ENCODE data around the gene KCNIP4.

KCNIP4 gene

DNA sequence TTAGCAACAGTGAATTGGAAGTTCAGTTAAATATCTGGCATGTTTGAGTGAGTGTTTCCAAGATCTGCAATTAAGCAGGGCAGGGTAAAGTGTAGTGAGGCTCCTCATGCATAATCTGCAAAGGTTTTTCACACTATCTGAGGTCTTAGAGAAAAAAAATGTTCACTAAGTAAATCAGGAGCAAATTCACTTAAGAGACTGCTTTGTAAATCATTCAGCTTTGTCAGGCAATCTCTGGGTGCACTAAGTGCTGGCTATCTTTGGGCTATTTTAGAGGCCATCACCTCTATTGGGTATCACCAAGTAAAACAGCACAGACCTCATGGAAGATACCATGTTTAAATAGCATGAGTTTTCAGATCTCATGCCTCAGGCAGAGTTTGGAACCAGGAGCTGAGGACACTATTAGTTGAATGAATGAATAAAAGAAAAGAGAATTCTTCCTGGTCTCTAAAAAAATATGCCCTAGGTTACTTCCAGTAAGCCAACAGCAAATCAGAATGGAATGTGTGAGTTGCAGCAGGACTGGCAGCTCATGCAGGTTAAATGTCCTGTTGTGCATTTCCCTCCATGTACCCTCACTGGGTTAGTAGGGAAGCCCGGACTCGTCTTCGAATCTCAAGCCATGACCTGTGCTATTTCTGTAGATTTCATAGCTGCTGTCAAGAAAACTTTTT is 195.3 kb downstream of the KCNIP4 start:
- no peak for DNase-seq

DNA sequence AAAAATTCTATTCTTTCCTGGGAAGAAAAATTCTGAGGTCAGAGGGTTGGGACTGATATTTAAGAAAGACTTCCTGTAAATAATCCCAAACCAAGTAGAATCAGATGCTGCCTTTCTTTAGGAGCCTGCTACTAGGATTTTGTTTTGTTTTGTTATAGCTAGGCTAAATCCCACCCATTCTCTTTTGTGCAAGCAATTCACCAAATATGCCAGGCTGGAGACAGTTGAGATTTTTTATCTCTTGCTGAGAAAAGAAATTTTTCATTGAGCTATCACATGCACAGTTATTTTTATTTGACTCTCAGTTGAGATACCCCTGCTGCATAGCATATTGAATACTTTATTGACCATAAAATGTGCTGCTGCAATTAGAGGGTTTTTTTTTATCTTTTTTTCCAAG is 196.0 kb downstream of the KCNIP4 start:
- no peak for DNase-seq

DNA sequence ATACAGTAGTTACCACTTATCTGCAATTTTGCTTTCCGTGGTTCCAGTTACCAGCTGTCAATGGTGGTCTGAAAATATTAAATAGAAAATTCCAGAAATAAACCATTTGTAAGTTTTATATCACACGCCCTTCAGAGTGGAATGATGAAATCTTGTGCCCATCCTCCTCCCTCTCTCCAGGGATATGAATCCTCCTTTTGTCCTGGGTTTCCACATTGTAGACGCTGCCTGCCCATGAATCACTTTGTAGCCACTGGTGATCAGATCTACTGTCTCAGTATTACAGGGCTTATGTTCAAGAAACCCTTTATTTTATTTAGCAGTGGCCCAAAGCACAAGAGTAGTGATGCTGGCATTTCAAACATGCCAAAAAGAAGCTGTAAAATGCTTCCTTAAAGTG is 198.6 kb downstream of the KCNIP4 start:
- no peak for DNase-seq

DNA sequence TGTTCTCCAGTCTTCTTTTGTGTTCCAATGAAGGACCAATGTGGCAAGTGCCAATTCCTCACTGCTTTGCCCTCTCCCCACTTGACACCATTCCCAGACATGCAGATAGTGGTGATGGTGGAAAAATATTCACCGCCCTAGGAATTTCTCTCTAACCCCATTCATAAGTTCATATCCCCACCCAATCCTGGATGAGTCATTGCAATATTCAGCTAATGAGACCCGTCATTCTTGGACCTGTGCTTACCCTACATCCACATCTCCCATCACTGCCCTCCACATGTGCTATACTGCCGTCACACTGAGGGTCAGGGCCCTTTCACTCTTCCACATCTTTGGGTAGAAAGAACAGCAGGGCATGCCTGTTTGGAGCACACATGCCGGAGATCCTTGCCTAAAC is 199.2 kb downstream of the KCNIP4 start:
- DNase-seq: no peak

DNA sequence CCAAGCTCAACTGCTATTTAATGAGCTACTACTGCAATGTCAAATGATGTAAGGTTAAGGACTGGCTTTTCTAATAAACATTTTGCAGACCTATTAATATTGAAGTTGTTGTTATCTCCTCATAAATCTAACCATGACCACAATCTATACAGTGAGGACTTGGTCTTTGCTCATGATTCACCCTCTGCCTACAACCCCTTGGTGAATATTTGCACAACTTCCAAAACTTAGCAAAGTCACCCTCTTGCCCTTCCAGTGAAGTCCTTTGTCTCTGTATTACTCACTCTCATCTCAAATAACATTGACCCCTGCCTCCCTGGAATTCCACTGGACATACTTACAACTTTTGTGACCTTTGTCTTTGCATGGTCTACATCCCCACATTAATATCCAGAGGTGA is 204.5 kb downstream of the KCNIP4 start:
- no peak for DNase-seq

DNA sequence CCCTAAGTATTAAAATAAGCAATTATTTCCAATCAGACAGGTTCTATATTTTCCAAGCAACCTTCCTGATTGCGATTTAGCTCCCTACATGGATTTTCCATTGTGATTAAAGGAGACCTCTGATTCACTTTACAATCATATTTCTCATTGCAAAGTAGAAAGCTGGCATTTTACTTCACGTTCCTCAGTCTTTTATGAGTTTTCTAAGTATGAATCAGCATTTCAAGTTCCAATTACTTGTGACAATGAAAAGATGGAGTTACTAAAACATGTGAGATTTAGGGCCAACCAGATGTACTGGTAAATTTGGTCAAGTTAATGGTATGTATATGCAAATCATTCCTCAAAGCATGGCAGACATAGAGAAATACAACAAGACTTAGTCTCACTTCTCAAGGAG is 206.2 kb downstream of the KCNIP4 start:
- no peak for DNase-seq

DNA sequence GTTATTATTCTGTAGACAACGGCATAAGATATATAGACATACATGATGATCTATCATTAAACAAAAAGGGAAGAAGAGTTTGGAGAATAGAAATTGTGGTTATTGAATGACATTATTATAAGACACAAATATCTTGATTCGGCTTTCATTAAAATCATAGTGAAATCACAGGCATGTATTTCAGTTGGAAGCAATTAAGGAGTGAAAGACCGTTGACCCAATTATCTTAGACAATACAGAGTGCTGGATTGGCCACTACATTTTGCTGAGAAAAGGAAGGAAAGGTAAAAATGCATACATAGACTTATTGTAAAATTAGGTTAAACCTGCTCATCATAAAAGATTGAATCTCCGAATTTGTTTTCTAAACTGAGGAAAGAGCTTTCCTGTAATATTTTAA is 209.8 kb downstream of the KCNIP4 start:
- no peak for DNase-seq

DNA sequence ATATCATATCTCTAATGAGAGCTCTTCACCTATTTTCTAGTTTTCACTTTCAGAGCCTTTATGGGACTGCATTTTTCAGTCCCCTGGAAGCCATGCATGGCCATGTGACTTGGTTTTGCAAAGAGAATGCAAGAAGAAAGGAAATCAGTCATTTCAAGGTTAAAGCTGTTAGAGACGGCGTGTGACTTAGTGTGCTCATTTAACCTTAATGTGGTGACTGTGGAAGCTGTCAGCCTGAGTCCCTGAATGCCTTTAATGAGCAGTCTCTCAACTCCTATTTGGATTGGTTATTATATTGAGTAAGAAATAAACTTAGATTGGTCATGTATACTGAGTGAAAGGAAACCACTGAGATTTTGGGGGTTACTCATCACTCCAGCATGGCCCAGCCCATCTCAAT is 212.7 kb downstream of the KCNIP4 start:
- no peak for DNase-seq

DNA sequence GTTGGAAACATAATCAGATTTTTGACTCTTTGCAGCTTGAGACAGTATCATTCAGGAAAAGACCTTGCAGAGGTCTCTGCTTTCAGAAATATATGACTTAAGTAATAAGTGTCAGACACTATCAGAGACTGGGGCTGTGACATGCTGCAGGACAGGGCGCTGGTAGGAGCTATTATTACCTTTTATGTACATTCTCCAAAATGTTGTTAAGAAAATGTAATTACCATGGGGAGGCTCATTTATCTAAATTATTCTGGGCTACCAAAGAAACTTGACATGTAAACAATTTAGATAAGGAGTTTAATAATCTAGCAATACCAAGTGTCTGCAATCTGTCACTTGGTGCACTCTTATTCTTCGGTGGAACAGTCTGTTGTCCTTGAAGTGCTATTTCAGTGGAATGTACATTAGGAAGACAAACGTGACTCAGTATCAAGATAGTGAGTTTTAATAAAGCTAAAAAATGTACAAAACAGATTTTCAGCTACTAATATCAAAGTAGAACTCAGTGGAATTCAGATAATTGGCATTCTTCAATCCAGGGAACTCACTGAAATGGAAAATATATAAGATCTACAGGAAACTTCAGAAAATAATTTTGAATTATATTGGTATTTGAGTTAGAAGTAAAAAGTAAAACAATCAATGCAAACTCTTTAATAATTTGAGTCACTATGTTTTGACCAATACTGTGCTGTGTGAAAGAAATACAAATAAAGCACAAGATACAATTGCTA is 214.5 kb downstream of the KCNIP4 start:
- DNase-seq: no peak

DNA sequence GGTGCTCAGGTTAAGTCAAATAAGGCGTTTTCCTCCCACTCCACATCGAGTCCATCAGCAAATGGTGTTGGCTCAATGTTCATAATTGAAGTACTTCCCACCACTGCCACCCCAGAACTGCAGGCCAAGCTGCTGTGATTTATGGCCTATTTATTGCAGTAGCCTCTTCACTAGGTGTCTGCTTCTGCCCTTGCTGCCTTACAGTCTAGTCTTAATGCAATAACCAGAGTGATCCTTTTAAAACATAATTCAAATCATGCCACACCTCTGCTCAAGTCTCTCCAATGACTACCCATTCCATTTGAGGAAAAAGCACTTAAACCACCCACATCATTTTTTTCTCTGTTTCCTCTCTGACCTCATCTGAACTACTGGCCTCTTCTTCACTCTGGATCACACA is 220.3 kb downstream of the KCNIP4 start:
- no peak for DNase-seq

DNA sequence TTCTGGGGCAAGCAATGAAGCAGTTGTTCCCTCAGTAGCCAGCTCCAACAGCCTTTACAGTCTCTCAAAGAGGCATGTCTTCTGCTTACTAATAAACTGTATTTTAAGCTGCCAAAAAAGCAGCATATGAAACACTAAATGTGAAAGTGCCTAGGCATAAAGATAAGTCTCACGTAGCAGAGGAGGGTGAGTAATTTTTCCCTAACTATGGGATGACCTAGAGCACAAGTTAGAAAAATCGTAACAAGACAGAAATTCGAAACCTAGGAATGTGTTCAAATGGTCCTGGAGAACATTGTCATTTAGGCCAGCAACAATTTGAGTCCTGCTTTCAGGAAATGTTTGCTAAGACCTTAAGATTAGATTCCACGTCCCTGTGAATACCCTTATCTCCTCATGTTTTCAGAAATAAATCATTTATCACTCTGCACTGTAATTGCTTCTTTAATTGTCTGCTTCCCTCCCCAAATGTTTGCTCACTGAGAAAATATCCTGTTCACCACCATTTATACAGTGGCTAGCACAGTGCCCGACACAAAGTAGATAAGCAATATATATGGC is 222.2 kb downstream of the KCNIP4 start:
- DNase-seq: no peak

DNA sequence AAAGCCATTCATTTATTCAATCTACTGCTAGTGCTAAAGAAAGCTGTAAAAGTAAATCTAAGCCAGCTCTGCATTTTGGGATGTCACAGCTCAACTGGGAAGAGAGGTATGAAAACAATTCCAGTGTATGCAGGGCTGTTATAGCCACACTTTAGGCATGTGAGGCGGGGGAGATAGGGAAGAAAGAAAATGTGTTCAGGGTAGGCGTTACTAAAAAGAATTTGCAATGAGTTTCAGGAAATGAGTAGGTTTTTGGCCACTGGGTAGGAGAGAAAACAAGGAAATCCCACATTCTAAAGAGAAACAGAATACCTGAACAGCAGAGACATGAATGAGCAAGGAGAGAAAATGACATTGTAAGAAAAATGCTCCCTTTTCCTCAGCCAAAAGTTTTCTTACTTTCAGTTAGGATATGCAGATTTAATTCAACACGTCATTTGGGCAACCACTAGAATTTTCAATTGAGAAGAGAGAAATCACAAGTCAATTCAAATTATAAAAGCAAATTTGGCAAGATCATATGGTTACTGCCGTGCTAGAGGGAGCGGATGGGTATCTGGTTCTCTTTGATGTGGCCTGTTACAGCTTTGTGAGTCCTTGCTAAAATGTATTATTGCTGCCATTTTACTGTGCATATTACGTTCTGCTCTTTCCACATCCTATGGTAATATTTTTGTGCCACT is 226.3 kb downstream of the KCNIP4 start:
- DNase-seq: no peak

DNA sequence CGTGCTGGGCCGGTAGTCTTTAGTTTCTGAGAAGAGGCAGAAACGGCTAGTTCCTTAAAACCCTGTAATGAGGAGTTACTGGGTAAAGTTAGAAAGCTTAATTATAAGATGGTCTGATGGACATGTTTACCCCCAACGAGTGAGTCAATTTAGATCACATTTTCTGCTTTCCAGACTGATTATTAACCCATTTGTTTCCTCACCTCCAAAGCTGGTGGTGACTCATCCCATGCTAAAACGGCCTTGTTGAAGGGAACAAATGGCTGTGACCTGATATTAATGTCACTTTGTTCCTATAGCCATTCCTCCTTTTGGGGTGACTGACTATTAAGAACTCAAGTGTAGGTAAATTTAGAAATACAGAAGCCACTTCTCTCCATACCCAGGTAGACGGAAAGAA is 232.0 kb downstream of the KCNIP4 start:
- DNase-seq: no peak

DNA sequence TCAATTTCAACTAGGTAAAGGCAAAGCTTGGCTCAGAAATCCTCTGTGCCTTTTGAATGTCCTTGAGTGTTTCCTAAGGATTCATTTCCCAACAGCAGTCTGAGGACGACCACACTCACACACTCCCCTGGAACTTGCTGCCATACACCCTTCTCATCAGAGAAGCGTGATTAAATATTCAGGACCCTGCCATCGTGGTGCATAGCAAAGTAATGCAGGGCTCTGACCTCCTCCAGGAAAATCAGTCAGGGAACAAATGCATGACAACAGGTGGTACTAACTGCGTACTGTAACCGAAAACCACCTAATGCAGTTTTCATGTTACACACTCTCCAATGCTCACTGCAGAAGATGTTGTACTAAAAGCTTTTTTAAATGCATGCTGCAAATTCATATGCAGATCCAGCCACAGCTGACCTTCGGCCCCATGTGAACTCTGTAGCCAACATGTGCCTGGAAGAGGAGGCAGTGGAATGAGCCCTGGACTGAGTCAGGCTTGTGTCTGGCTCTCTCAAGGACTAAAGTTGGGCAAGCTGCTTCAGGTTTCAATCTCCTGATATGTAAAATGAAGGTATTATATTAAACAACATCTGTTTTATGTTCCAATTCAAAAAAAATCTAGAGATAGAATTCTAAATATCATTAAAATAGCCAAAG is 238.3 kb downstream of the KCNIP4 start:
- DNase-seq: no peak

DNA sequence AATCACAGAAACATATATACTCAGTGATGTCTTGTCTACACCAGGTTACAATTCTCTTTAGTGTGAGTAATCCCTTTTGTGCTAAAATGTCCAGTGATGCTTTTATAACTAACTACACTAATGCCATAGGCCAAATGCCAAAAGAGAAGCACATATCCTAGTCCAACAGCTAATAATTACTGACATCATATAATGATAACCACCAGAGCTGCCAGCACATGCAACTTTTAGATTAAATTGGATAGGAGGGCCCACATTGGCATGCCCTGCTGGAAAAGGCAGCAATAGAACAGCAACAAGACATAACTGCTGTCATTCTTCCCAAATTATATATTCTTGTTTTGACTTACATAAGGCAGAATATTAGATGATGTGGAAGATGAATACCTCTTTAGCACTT is 238.8 kb downstream of the KCNIP4 start:
- no peak for DNase-seq

DNA sequence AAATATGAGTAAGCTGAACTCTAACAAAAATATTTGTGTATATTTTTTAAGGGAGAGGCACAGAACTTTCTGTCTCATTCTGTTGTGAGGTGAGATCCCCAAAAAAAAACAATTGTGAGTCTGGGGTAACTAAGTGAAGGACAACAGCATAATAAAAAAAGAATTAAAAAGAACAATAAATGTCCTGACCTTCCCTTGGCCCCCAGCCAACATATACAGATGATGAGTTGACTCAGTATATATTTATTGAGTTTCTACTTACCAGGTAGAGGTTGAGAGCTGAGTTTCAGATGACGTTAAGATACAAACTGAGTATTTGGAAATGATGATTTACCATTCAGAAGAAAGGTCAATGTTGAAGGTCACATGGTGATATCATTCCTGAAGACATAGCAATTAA is 239.5 kb downstream of the KCNIP4 start:
- no peak for DNase-seq

DNA sequence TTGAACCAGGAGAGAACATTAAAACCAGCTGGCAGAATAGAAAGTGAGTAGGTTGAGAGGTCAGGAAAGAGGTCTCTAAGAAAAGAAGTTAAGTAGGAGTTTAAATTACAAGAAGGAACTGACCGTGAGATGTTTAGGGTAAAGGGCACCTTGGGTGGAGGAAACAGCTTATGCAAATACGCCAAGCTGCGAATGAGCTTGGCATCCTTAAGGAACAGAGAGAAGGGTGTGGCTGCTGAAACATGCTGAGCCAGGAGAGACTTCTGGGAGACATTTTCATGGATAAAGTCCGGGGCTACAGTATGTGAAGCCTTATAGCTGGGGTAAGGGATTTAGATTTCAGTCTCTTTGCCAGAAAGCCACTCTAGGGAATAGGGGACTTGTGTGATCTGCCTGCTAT is 249.1 kb downstream of the KCNIP4 start:
- DNase-seq: no peak

DNA sequence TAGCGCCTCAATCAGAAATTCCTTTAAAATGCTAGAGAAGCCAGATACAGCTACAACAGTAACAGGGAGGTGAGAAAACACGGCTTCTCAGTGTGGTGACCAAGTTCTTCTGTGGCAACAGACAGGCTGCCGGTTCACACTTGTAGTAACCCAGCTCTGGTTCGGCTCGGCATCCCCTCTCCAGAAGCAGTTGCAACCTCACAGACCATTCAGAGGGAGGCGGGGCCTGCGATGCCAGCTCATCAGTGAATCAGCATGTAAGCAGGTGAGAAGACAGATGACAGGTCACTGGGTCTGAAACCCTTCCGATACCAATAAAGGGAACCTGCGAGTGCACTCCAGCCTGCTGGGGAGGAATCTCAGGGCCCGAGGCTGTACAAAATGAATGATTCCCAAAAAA is 251.0 kb downstream of the KCNIP4 start:
- no peak for DNase-seq

DNA sequence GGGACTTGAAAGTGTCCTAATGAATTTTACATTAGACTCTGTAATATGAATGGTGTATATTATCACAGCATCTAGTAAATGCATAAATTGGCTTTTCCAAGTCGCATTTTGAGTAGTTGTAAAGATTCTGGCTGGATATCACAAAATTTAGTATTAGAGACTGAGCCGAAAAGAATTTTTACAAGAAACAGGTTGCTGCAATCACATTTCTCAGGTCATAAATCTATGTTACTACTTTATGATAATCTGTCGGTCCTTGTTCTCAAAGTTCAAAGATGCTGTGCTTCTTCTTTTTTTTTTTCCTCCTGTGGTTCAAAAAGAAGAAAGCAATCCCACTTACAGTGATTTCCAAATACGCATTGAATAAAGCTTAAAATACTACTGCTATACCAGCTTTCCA is 253.4 kb downstream of the KCNIP4 start:
- DNase-seq: no peak

DNA sequence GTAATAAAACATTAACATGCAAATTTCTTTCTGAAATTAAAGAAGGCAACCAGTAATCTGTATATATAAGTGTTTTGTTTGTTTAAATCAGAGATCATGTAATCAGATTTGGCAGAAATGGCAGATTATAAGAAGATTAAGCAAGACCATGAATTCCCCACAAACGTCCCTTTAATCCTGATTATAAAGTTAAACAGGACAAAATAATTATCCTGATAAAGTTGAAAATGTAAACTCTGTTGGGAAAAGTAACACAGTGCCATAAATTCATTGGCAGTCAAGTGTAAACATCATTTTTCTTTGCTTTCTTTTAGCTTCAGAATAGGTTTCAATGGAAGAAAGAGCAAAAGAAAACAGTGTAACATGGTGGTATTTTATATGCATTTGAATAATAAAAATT is 256.3 kb downstream of the KCNIP4 start:
- no peak for DNase-seq

DNA sequence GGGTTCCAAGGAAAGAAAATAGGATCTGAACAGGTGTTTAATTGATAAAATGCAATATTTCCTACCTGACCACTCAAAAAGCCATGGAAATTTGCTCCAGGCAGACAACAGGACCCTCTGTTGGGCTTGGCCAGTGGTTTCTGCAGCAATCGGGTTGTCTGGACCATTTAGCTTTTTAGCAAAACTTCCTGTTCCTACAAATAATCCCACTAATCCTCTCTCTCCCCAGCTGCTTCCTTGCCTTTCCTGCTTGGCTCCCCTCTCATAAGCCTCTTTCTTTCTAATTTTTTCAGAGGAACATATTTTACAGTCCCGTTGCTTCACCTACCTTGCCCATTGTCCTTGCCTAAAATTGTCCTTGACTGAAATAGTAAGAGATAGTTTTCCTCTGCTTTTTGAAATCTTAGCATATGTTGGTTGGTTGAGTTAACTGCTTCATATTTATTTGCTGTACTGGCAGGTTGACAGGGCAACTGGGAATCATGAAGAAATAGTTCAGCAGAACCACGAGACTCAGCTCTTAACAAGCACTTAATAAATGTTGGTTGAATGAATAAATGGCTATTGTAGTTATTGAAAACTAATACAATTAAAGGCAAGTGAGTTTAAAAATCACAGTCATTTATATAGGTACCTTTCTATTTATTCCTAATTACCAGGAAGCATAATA is 259.8 kb downstream of the KCNIP4 start:
- DNase-seq: no peak

DNA sequence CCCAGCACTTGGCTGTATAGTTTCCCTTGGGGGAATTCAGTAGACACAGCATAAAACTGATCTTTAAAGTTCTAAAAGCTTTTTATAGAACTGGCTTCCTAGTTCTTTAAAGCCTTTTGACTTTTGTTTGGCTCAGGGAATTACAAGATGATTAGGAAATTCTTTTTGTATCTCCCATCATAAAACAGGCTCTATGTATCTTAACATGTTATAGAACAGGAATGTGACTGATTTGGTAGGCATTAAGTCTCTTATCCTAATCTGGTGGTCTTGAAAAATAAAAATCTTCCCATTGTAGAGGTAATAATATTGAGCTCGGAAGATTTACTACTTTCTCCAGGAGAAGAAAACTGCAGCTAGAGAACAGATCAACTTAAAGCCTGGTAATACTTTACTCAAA is 262.7 kb downstream of the KCNIP4 start:
- DNase-seq: no peak

Measured in effector CD4-positive, alpha-beta T cell (primary cell).